GM18951 (cell line): ENCODE measurements around the gene RBM4B.

Source experiments
- POLR2A ChIP-seq: IDR thresholded peaks from 4 replicates; pipeline ENCODE4 v1.6.1; 2011; ENCODE audit warnings: mild to moderate bottlenecking; ENCODE audit not compliant: insufficient read length, insufficient read depth; ENCODE audit errors: extremely low read depth
- in situ Hi-C: fragments of 300-500 bp; cut with MboI; formaldehyde crosslinking; loops from one replicate; pipeline ENCODE4 v1.12.0; 2022; ENCODE audit warnings: low sequenced_read_pairs, mixed read lengths, inconsistent platforms; ENCODE audit not compliant: unreplicated experiment

The RBM4B gene

GRCh38 chr11:66638177-66639065, 39.3 kb downstream of the RBM4B start, which contains the start of gene RBM4:
Gene RBM4 (plus strand): TSS chr11:66638703. CDS start chr11:66639712, 1,009 bp downstream.
- in situ Hi-C loops = no loop called here
- TF ChIP-seq POLR2A = peak; percentile 88

GRCh38 chr11:66637557-66638176, 40.0 kb downstream of the RBM4B start:
- in situ Hi-C loops = no loop called here
- no peak for TF ChIP-seq POLR2A

GRCh38 chr11:66636411-66636810, 41.3 kb downstream of the RBM4B start:
- no peak for TF ChIP-seq POLR2A
- in situ Hi-C loops = no loop called here

- in situ Hi-C loops = no loop called here
- TF ChIP-seq POLR2A = no peak
These were observed 44.7 kb downstream of the RBM4B start for GRCh38 chr11:66632952-66633351.

- TF ChIP-seq POLR2A = no peak
- in situ Hi-C loops = no loop called here
These were observed 45.8 kb downstream of the RBM4B start for GRCh38 chr11:66631883-66632282.

- no peak for TF ChIP-seq POLR2A
- in situ Hi-C loops = no loop called here
These were observed 48.3 kb downstream of the RBM4B start for GRCh38 chr11:66629356-66629755.

GRCh38 chr11:66628061-66628603, 49.6 kb downstream of the RBM4B start:
- in situ Hi-C loops = no loop called here
- TF ChIP-seq POLR2A = peak; percentile 26

GRCh38 chr11:66626926-66627325, 50.8 kb downstream of the RBM4B start:
- TF ChIP-seq POLR2A = no peak

GRCh38 chr11:66626382-66626781, 51.3 kb downstream of the RBM4B start:
- peak; percentile 17 for TF ChIP-seq POLR2A
- in situ Hi-C loops = no loop called here

More at GRCh38 chr11:66626926-66627325, 50.8 kb downstream of the RBM4B start:
- in situ Hi-C loops = no loop called here

GRCh38 chr11:66625752-66626149, 51.9 kb downstream of the RBM4B start:
- in situ Hi-C loops = no loop called here
- TF ChIP-seq POLR2A = no peak

- in situ Hi-C loops = no loop called here
- no peak for TF ChIP-seq POLR2A
These were observed 52.5 kb downstream of the RBM4B start for GRCh38 chr11:66625041-66625751.

GRCh38 chr11:66624450-66624849, 53.2 kb downstream of the RBM4B start:
- TF ChIP-seq POLR2A = no peak
- in situ Hi-C loops = no loop called here

GRCh38 chr11:66619080-66619554, 58.6 kb downstream of the RBM4B start:
- in situ Hi-C loops = no loop called here
- no peak for TF ChIP-seq POLR2A

- in situ Hi-C loops = no loop called here
- no peak for TF ChIP-seq POLR2A
These were observed 60.4 kb downstream of the RBM4B start for GRCh38 chr11:66617155-66617834.
